ENCODE measurements around the gene LIPF. TPM values are rescaled to one million over a fixed set of nuclear protein-coding genes. Genes with fewer than 3 reads are reported as not detected.
"Not testable (repeated sequence)": the region's sequence is repeated elsewhere in the genome, so short reads cannot be mapped to it uniquely, and the experiment has no call there.

Gene LIPF
- total RNA-seq, 1 donor from 2014 or later = not detected

DNA sequence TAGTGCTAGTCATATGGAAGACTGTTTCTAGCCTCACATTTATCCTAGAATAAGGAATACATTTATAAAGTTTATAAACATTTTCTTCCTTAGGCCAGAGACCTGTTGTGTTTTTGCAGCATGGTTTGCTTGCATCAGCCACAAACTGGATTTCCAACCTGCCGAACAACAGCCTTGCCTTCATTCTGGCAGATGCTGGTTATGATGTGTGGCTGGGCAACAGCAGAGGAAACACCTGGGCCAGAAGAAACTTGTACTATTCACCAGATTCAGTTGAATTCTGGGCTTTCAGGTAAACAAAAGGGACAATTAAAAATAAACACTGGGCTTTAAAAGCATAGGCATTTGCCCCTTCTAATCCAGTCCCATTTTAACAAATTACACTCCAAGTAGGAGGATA, 4.2 kb downstream of the LIPF start:
- ATAC-seq (no peak), DNase-seq (ENCODE audit: low spot score) (no peak)
- intact Hi-C loops (cut with DNase I) = no loop called here

GRCh38 chr10:88670497-88670896, 6.3 kb downstream of the LIPF start:
- intact Hi-C loops (cut with DNase I) = no loop called here
- DNase-seq (ENCODE audit: low spot score) = no peak
- no peak for ATAC-seq

DNA sequence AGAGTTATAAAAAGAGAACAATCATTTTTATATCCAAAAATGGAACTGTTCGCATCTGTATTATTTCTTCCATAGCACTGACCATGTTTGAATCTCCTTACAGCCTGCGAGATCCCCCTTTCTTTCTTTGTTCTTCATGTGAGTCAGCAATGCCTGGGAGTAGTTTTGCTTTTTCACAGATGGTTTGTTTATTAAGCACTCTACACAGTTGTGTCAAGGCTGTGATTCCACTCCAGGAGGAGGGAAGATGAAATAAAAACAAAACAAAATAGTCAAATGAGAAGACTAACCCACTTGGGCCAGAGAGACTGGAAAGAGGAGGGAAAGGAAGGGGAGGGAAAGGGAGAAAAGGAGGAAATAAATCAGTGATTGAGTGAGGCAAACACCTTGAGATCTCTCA, 7.8 kb downstream of the LIPF start:
- intact Hi-C loops (cut with DNase I) = no loop called here
- DNase-seq (ENCODE audit: low spot score) (no peak), ATAC-seq (no peak)

DNA sequence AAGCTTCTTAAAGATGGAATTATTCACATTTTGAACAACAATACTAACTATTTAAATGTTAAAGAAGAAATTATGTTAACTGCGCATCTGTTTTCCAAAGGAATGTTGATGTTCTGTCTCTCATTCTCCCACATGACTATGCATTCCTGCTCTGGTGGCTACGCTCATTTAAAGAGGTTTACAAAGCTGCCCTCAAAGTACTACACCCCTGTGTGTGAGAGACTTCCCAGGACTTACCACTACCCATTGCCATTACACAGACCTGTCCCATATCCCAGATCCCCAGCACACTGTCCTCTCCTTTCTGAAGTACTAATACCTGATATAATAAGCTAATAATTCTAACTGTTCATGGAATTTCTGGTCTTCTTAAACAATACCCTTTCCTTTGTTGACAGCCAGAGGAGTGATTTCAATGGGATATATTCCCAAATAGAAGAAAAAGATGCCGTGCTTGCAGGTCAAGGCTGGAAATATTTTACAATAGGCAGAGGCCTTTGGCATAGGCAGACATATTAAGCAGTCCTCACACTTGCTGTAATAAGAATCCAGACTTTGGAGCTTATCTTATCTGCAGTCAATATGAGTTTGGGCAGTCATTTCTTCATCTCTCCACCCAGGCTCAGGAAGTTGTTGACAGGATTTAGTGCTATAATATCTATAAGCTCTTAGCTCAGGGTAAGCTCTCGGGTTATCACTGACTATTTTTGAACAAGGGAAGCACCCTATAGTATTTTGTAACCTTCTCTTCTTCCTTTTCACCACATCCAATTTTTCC, 12.2 kb downstream of the LIPF start:
- intact Hi-C loops (cut with DNase I) = no loop called here
- no peak for ATAC-seq

DNA sequence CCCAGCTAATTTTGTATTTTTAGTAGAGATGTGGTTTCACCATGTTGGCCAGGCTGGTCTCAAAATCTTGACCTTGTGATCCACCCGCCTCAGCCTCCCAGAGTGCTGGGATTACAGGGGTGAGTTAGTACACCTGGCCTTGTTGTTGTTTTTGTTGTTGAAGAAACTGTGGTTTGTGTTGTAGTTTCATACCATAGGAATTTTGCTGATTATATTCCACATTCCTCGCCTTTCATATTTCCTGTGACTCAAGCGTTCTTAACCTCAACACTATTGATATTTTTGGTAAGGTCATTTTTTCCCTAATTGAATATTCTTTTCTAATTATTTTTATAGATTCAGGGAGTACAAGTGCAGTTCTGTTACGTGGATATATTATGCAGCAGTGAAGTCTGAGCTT, 16.7 kb downstream of the LIPF start:
- ATAC-seq (no peak), DNase-seq (ENCODE audit: low spot score) (no peak)
- intact Hi-C loops (cut with DNase I) = no loop called here

More for the DNA sequence above, 12.2 kb downstream of the LIPF start:
- no peak for DNase-seq (ENCODE audit: low spot score)

DNA sequence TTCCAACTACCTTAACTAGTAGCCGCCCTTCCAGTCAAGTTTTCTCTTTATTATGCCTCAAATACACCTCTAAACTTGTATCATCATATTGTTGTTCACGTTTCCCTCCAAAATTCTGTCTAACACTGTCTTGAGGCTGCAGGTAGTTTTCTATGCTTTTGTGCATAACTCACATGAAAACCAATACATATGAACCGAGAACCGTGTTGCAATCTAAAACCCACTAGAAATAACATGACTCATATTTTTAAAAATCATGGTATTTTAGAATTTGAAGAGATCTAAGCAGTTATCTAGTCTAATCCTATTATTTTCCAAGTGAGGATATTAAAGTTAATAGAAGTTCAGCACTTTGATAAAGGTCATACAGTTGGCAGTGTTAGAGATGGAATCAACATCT, 18.2 kb downstream of the LIPF start:
- ATAC-seq (no peak), DNase-seq (ENCODE audit: low spot score) (no peak)
- intact Hi-C loops (cut with DNase I) = no loop called here

DNA sequence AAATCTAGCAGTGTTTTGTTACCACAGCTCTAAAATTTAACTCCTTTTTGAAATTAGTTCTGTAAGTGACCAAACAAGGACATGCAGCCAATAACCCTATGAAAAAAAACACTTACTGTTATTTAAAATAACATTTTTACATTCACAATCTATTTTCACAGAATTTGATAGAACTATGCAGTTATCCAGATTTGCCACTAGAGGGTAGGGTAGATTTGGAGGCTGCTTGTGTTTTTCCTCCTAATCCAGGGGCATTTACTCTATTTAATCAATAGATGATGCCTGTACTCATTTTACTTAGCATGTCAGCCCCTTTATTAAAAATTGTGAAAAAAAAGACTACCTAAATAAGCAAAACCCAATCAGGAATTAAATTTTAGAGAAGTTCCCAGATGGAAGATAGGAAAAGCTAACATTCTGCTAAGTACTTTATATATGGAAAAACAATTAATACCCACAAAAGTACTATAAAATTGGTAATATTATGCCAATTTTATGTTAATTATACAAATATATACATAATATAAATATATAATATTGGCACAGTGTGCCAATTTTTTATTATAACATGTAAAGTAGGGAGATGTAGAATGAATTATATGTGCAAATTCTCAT, 23.7 kb downstream of the LIPF start:
- intact Hi-C loops (cut with DNase I) = no loop called here
- no peak for DNase-seq (ENCODE audit: low spot score)
- ATAC-seq = no peak

DNA sequence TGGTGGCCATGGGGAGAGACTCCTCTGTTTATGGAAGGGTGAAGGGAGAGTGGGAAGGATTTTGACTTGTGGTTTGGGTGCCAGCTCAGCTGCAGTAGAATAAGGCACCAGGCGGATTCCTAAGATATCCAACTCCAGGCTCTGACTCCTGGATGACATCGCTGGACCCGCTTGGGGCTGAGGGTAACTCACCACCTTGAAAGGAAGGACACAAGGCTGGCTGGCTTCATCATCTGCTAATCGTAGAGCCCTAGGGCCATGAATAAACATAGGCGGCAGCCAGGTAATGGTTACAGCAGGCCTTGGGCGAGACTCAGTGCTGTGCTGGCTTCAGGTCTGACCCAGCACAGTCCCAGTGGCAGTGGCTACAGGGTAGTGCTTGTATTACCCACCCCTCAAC, 25.1 kb downstream of the LIPF start:
- no peak for DNase-seq (ENCODE audit: low spot score)
- no peak for ATAC-seq
- intact Hi-C loops (cut with DNase I) = no loop called here

- ATAC-seq = no peak
- intact Hi-C loops (cut with DNase I) = no loop called here
- no peak for DNase-seq (ENCODE audit: low spot score)
These were observed 29.3 kb downstream of the LIPF start for GRCh38 chr10:88693392-88694020.

GRCh38 chr10:88702848-88703597, 38.8 kb downstream of the LIPF start:
- ATAC-seq (no peak), DNase-seq (ENCODE audit: low spot score) (no peak)
- intact Hi-C loops (cut with DNase I) = no loop called here

GRCh38 chr10:88705958-88706357, 41.7 kb downstream of the LIPF start, which contains the start of gene LIPK:
Gene LIPK, plus strand, starts transcription at chr10:88706249. Its CDS starts 18,295 bp downstream, at chr10:88724544.
- intact Hi-C loops (cut with DNase I) = no loop called here
- ATAC-seq = no peak
- no peak for DNase-seq (ENCODE audit: low spot score)

DNA sequence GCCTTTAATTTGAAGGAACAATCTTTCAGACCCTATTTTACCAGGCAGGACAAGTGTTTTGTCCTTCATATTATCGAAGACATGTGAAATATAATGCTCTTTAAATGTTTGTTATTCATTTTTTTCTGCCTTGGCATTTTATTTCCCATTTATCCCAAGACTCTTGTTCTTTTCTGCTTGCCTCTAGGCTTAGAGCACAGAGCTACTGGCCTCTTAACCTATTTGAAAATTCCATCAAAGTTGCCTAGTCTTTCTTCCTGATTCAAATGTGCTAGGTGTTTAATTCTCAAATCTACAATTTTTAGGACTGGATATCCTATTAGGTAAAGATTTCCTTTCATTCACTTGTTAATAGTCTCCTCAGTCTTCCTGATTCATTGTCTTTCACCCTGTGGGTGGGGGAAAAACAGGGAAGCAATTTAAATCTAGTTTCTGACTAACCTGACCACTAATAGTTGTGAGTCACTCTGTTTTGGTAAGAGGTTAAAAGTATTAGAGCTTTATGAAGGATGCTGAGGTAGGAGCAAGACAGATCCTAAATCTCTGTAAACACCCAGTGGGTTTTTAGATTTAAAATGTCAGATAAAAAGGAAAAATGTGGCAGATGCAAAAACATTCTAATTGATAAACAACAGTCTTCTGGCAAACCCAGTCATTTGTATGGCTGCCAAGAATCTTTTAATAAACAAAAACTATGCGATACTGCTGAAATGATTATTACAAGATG, 43.4 kb downstream of the LIPF start:
- no peak for DNase-seq (ENCODE audit: low spot score)
- intact Hi-C loops (cut with DNase I) = no loop called here
- no peak for ATAC-seq

GRCh38 chr10:88709361-88709760, 45.1 kb downstream of the LIPF start:
- ATAC-seq; DNase-seq (ENCODE audit: low spot score); intact Hi-C loops (cut with DNase I): not testable (repeated sequence)

DNA sequence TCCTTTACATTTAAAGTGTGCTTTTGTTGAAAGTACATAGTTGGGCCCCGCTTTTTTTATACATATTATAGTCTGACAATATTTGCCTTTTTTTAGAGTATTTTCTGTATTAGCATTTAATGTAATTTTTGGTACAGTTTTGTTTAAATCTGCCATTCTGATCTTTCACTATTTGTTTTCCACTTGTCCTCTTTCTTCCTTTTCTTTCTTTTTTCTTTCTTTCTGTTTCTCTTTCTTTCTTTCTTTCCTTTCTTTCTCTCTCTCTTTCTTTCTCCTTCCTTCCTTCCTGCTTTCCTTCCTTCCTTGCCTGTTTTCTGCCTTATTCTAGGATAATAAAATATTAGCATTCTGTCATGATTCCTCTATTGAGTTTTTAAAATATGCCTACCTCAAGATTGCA, 51.3 kb downstream of the LIPF start:
- intact Hi-C loops (cut with DNase I) = no loop called here
- no peak for ATAC-seq
- no peak for DNase-seq (ENCODE audit: low spot score)

DNA sequence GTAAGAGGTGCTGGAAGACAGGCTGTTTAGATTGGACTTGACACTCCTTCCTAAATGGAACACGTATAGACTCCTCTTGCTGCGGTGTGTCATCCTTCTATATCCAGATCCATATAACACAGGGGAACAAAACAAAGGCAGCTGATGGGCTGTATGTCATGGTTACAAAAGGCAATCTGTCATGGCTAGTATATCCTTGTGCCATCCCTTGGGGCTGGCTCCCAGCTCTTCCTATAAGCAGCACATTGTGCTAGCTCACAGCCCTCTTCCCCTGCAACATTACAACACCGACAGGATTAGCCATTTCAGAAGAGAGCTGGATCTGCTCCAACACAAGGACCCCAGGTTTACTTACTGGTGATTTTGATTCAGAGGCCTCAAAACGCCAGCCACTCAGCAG, 57.1 kb downstream of the LIPF start:
- no peak for ATAC-seq
- no peak for DNase-seq (ENCODE audit: low spot score)
- intact Hi-C loops (cut with DNase I) = no loop called here

- intact Hi-C loops (cut with DNase I) = no loop called here
- DNase-seq (ENCODE audit: low spot score) (no peak), ATAC-seq (no peak)
These were observed 61.6 kb downstream of the LIPF start for GRCh38 chr10:88725798-88726197.

DNA sequence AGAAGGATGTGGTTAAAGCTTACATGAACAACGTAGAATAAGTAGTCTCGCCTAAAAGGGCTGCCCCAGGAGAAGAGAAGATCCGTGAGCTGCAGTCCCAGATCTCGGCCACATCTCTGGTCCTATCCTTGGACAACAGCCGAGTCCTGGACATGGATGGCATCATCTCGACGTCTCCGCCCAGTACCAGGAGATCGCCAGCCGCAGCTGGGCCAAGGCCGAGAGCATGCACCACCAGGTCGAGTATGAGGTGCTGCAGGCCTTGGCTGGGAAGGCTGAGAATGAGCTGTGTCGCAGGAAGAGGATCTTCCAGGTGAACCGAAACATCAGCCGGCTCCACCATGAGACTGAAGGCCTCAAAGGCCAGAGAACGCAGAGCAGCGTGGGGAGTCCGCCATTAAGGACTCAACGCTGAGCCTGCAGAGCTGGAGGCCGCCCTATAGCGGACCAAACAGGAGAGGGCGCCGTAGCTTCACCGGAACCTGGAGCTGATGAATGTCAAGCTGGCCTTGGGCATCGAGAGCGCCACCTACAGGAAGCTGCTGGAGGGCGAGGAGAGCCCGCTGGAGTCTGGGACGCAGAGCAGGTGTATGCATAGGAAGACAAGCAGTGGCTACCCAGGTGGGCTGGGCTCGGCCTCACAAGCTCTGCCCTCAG, 64.0 kb downstream of the LIPF start:
- ATAC-seq (no peak), DNase-seq (ENCODE audit: low spot score) (no peak)
- intact Hi-C loops (cut with DNase I) = no loop called here
